ENCODE data around the gene CAPN10.

GRCh38 chr2:240572141-240573031 lies 14.1 kb upstream of the CAPN10 start:
- no peak for TF ChIP-seq MAX (IDR thresholded peaks at IDR 0.05)
- no peak for TF ChIP-seq RAD21 (IDR thresholded peaks at IDR 0.05; ENCODE audit: low read depth)
- TF ChIP-seq REST (IDR thresholded peaks at IDR 0.05; ENCODE audit: low read depth) = no peak
- TF ChIP-seq EP300 (IDR thresholded peaks at IDR 0.05; ENCODE audit: borderline replicate concordance) = no peak

Measured in Ishikawa (cell line).